HCT116 (cell line): ENCODE measurements around the gene TCF7. TPM values are rescaled to one million over a fixed set of nuclear protein-coding genes. Genes with fewer than 3 reads are reported as not detected.

Experiments used
- ATAC-seq: fragments of 200-7000 bp; cut with Tn5 transposase; 2 replicates; pipeline ENCODE4 v1.9.1; 2020; ENCODE audit warnings: mild to moderate bottlenecking, moderate library complexity
- BruUV-seq: library from RNA; stranded (reverse); fragments of 400-500 nt; replicated peaks from 2 replicates; lab custom pipeline; 2021; lab: Mats Ljungman, UMichigan
- CTCF ChIA-PET: fragments of 300-600 bp; sonication (Branson Sonifier 250); formaldehyde crosslinking; loops from one replicate; lab custom pipeline; 2021; ENCODE audit warnings: antibody characterized with exemption; lab: Charles Lee
- POLR2A ChIA-PET: fragments of 300-600, 350-600 bp; sonication (Branson Sonifier 250); formaldehyde crosslinking; loops from one replicate; lab custom pipeline; 2021; ENCODE audit warnings: antibody characterized with exemption; lab: Charles Lee
- RAD21 ChIA-PET, 2 experiments: fragments of 300-600 bp; sonication (Branson Sonifier 250); formaldehyde crosslinking; loops; one replicate each; lab custom pipeline; 2023; ENCODE audit warnings: low total read pairs in 2 of 2; ENCODE audit not compliant: uncharacterized antibody in 2 of 2, unreplicated experiment in 2 of 2, low non-redundant PET in 1 of 2; lab: Charles Lee
- DNase-seq: peaks from one replicate; pipeline ENCODE4 v3.0.0-alpha.2; 2010; ENCODE audit warnings: low read depth, low spot score
- H2AFZ ChIP-seq: fragments of 200-600 bp; shearing (Covaris generic), sonication (generic); 2 replicates; pipeline ENCODE4 v1.6.1; 2017; ENCODE audit warnings: low read depth, mixed run types, mixed read lengths, antibody characterized with exemption, low read length; ENCODE audit not compliant: poor library complexity, severe bottlenecking
- H3K27ac ChIP-seq: 2 replicates; pipeline ENCODE4 v1.5.1; 2012; ENCODE audit warnings: low read depth, low read length
- H3K27me3 ChIP-seq: fragments of 200-600 bp; sonication (generic); 2 replicates; pipeline ENCODE4 v1.6.1; 2016; ENCODE audit warnings: mixed run types, low read length, mixed read lengths; ENCODE audit not compliant: insufficient read depth
- H3K36me3 ChIP-seq, 2 experiments: fragments of 200-500 bp in 1 of 2; fragments of 200-600 bp in 1 of 2; sonication (Bioruptor generic) in 1 of 2; sonication (generic) in 1 of 2; 2 replicates each; pipeline versions ENCODE4 v1.5.1 to v1.6.1; 2014 to 2016; ENCODE audit warnings: low read length in 2 of 2, inconsistent platforms in 1 of 2, mixed read lengths in 1 of 2, mixed run types in 1 of 2; ENCODE audit not compliant: insufficient read depth in 2 of 2, control insufficient read depth in 1 of 2
- H3K4me1 ChIP-seq, 2 experiments: fragments of 200-600 bp in 1 of 2; sonication (generic) in 1 of 2; 2 replicates each; pipeline versions ENCODE4 v1.5.1 to v1.6.1; 2012 to 2017; ENCODE audit warnings: low read length in 2 of 2, inconsistent platforms in 1 of 2, mild to moderate bottlenecking in 1 of 2, mixed read lengths in 1 of 2, mixed run types in 1 of 2, moderate library complexity in 1 of 2; ENCODE audit not compliant: insufficient read depth in 2 of 2, control insufficient read depth in 1 of 2
- H3K4me2 ChIP-seq: fragments of 200-600 bp; sonication (generic); 2 replicates; pipeline ENCODE4 v1.6.1; 2017; ENCODE audit warnings: mixed run types, low read length, mixed read lengths
- H3K4me3 ChIP-seq, 2 experiments: fragments of 200-600 bp in 1 of 2; sonication (generic) in 1 of 2; replicated peaks in 1 of 2; 2 replicates each; pipeline ENCODE4 v1.5.1; 2011 to 2016; ENCODE audit warnings: low read length in 2 of 2, control low read depth in 1 of 2, low read depth in 1 of 2, mild to moderate bottlenecking in 1 of 2, mixed read lengths in 1 of 2, mixed run types in 1 of 2
- H3K79me2 ChIP-seq: fragments of 200-600 bp; sonication (generic); 2 replicates; pipeline ENCODE4 v1.6.1; 2017; ENCODE audit warnings: mild to moderate bottlenecking, mixed run types, low read length, moderate library complexity, mixed read lengths; ENCODE audit not compliant: insufficient read depth
- H3K9ac ChIP-seq: fragments of 200-600 bp; sonication (generic); 2 replicates; pipeline ENCODE4 v1.6.1; 2016; ENCODE audit warnings: low read length, mixed read lengths
- H3K9me2 ChIP-seq: fragments of 200-600 bp; sonication (generic), shearing (Covaris generic); 2 replicates; pipeline ENCODE4 v1.6.1; 2017; ENCODE audit warnings: mixed run types, mild to moderate bottlenecking, moderate library complexity; ENCODE audit not compliant: insufficient read depth
- H3K9me3 ChIP-seq, 2 experiments: fragments of 200-500 bp in 1 of 2; fragments of 200-600 bp in 1 of 2; sonication (Bioruptor generic) in 1 of 2; sonication (generic) in 1 of 2; 2 replicates each; pipeline ENCODE4 v1.6.1; 2014 to 2017; ENCODE audit warnings: low read length in 2 of 2, mixed read lengths in 2 of 2, inconsistent platforms in 1 of 2, low read depth in 1 of 2, mild to moderate bottlenecking in 1 of 2, mixed run types in 1 of 2, moderate library complexity in 1 of 2; ENCODE audit not compliant: control insufficient read depth in 1 of 2, insufficient read depth in 1 of 2
- H4K20me1 ChIP-seq: fragments of 200-600 bp; sonication (generic), shearing (Covaris generic); 2 replicates; pipeline ENCODE4 v1.6.1; 2017; ENCODE audit warnings: mixed run types, mild to moderate bottlenecking, moderate library complexity; ENCODE audit not compliant: insufficient read depth
- ATF3 ChIP-seq: IDR thresholded peaks from 2 replicates; pipeline ENCODE4 v1.6.1; 2012
- ELF1 ChIP-seq: IDR thresholded peaks from 2 replicates; pipeline ENCODE4 v1.6.1; 2012; ENCODE audit warnings: low read depth, borderline replicate concordance
- EZH2 ChIP-seq: fragments of 200-600 bp; sonication (generic); IDR thresholded peaks from 2 replicates; pipeline ENCODE4 v1.6.1; 2017; ENCODE audit warnings: antibody characterized with exemption, mixed run types
- EZH2phosphoT487 ChIP-seq: fragments of 200-600 bp; IDR thresholded peaks from 2 replicates; pipeline ENCODE4 v1.6.1; 2018; ENCODE audit warnings: antibody characterized with exemption, borderline replicate concordance
- FOSL1 ChIP-seq: IDR thresholded peaks from 2 replicates; pipeline ENCODE4 v1.6.1; 2012; ENCODE audit warnings: low read depth
- JUND ChIP-seq: IDR thresholded peaks from 2 replicates; pipeline ENCODE4 v1.6.1; 2012
- POLR2A ChIP-seq: IDR thresholded peaks from 2 replicates; pipeline ENCODE4 v1.7.0; 2011; ENCODE audit warnings: borderline replicate concordance; ENCODE audit not compliant: insufficient read depth, insufficient read length; ENCODE audit errors: extremely low read depth
- POLR2AphosphoS5 ChIP-seq: IDR thresholded peaks from 2 replicates; pipeline ENCODE4 v1.6.1; 2011; ENCODE audit warnings: mild to moderate bottlenecking, low read depth, low read length, moderate library complexity
- RAD21 ChIP-seq: IDR thresholded peaks from 2 replicates; pipeline ENCODE4 v1.6.1; 2012; ENCODE audit warnings: low read depth, mild to moderate bottlenecking
- SIN3A ChIP-seq: IDR thresholded peaks from 2 replicates; pipeline ENCODE4 v1.6.1; 2012; ENCODE audit warnings: low read depth
- SP1 ChIP-seq: IDR thresholded peaks from 2 replicates; pipeline ENCODE4 v1.6.1; 2012; ENCODE audit warnings: low read depth
- SRF ChIP-seq: IDR thresholded peaks from 2 replicates; pipeline ENCODE4 v1.6.1; 2012; ENCODE audit warnings: low read depth
- TCF7L2 ChIP-seq: IDR thresholded peaks from 2 replicates; pipeline ENCODE4 v1.7.0; 2011; ENCODE audit warnings: borderline replicate concordance, inconsistent platforms; ENCODE audit not compliant: insufficient read depth, insufficient read length; ENCODE audit errors: extremely low read depth
- YY1 ChIP-seq: IDR thresholded peaks from 2 replicates; pipeline ENCODE4 v1.6.1; 2011; ENCODE audit warnings: low read length, low read depth, moderate library complexity, mild to moderate bottlenecking; ENCODE audit not compliant: insufficient replicate concordance; ENCODE audit errors: extremely low read depth
- ZBTB33 ChIP-seq: IDR thresholded peaks from 2 replicates; pipeline ENCODE4 v1.6.1; 2011; ENCODE audit warnings: mild to moderate bottlenecking, low read length, moderate library complexity; ENCODE audit not compliant: insufficient replicate concordance; ENCODE audit errors: extremely low read depth
- intact Hi-C: fragments of 100-400 bp; cut with micrococcal nuclease; formaldehyde crosslinking; loops from 2 replicates; pipeline ENCODE4 v1.10.0; 2022
- total RNA-seq: library from RNA; stranded (reverse); gene quantifications from one replicate; pipeline ENCODE4 v1.2.1, GENCODE V29; 2021; ENCODE audit not compliant: unreplicated experiment
- TF ChIP-seq, protein P1 (sequence below): IDR thresholded peaks from 2 replicates; pipeline ENCODE4 v1.6.1; 2012
- TF ChIP-seq, protein P2 (sequence below), 3 experiments: fragments of 200-600 bp in 1 of 3; sonication (generic) in 1 of 3; IDR thresholded peaks in 2 of 3; conservative IDR thresholded peaks in 1 of 3; 2 replicates each; pipeline ENCODE4 v1.5.1; 2012 to 2017; ENCODE audit warnings: low read depth in 2 of 3, low read length in 2 of 3, antibody characterized with exemption in 1 of 3, borderline replicate concordance in 1 of 3, control low read depth in 1 of 3, mild to moderate bottlenecking in 1 of 3, mixed read lengths in 1 of 3, mixed run types in 1 of 3, moderate library complexity in 1 of 3; ENCODE audit not compliant: insufficient read depth in 1 of 3

Gene TCF7
- total RNA-seq, 1 experiment from 2014 or later = 17.8 TPM

- BruUV-seq = no TSS peak
- H3K4me2 ChIP-seq = no peak overlapping the region
- TF ChIP-seq, protein P1, sequence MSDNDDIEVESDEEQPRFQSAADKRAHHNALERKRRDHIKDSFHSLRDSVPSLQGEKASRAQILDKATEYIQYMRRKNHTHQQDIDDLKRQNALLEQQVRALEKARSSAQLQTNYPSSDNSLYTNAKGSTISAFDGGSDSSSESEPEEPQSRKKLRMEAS = no peak
- TF ChIP-seq ZBTB33 (no peak), EZH2 (no peak), POLR2AphosphoS5 (no peak), JUND (no peak)
- no peaks in the 10 kb centered on the region for H4K20me1 ChIP-seq
- H3K4me1 ChIP-seq = no peaks in the 10 kb centered on the region
- ChIA-PET POLR2A (no interaction called here), CTCF (interaction anchor here (0.7 to 0.9 kb wide), 2 partner anchors 17 to 45 kb away, joined by 3 to 4 read pairs; no protein-coding TSS in a partner anchor), RAD21 (no interaction called here)
- H3K36me3 ChIP-seq = no peaks in the 10 kb centered on the region
- no peaks in the 10 kb centered on the region for H3K9me2 ChIP-seq
- no peaks in the 10 kb centered on the region for H3K9me3 ChIP-seq
- no peak overlapping the region for H3K9ac ChIP-seq
- no peak overlapping the region for H3K4me3 ChIP-seq
- H2AFZ ChIP-seq = no peak overlapping the region
- intact Hi-C loops = no loop called here
- no peak for ATAC-seq
- H3K27me3 ChIP-seq = no peaks in the 10 kb centered on the region
- no peaks in the 10 kb centered on the region for H3K79me2 ChIP-seq
- DNase-seq = no peak
- no peak overlapping the region for H3K27ac ChIP-seq
Observed at GRCh38 chr5:134084570-134084969, 29.9 kb upstream of the TCF7 start.

- no peaks in the 10 kb centered on the region for H3K27me3 ChIP-seq
- H3K4me3 ChIP-seq = no peak overlapping the region
- H3K9me2 ChIP-seq = no peaks in the 10 kb centered on the region
- ChIA-PET RAD21 (no interaction called here), POLR2A (interaction anchor here (1.0 kb wide), 1 partner anchor 31 kb away, joined by 4 read pairs; no protein-coding TSS in a partner anchor), CTCF (no interaction called here)
- no peak for ATAC-seq
- DNase-seq = no peak
- H2AFZ ChIP-seq = no peak overlapping the region
- H3K4me1 ChIP-seq = no peaks in the 10 kb centered on the region
- no peak overlapping the region for H3K9ac ChIP-seq
- H3K27ac ChIP-seq = no peak overlapping the region
- no TSS peak for BruUV-seq
- H4K20me1 ChIP-seq = no peaks in the 10 kb centered on the region
- H3K79me2 ChIP-seq = no peaks in the 10 kb centered on the region
- H3K36me3 ChIP-seq = no peaks in the 10 kb centered on the region
- intact Hi-C loops = no loop called here
- no peaks in the 10 kb centered on the region for H3K9me3 ChIP-seq
- H3K4me2 ChIP-seq = no peak overlapping the region
- TF ChIP-seq EZH2phosphoT487 = no peak
- TF ChIP-seq, protein P2, sequence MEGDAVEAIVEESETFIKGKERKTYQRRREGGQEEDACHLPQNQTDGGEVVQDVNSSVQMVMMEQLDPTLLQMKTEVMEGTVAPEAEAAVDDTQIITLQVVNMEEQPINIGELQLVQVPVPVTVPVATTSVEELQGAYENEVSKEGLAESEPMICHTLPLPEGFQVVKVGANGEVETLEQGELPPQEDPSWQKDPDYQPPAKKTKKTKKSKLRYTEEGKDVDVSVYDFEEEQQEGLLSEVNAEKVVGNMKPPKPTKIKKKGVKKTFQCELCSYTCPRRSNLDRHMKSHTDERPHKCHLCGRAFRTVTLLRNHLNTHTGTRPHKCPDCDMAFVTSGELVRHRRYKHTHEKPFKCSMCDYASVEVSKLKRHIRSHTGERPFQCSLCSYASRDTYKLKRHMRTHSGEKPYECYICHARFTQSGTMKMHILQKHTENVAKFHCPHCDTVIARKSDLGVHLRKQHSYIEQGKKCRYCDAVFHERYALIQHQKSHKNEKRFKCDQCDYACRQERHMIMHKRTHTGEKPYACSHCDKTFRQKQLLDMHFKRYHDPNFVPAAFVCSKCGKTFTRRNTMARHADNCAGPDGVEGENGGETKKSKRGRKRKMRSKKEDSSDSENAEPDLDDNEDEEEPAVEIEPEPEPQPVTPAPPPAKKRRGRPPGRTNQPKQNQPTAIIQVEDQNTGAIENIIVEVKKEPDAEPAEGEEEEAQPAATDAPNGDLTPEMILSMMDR (IDR thresholded peaks at IDR 0.05 in 2 of 3, conservative IDR thresholded peaks at IDR 0.05 in 1 of 3; ENCODE audit: borderline replicate concordance in 1 of 3, insufficient read depth in 1 of 3, low read depth in 2 of 3, low read length in 2 of 3) = no peak
- no peak for TF ChIP-seq FOSL1
- no peak for TF ChIP-seq JUND
- TF ChIP-seq SIN3A = no peak
- TF ChIP-seq TCF7L2 = no peak
- TF ChIP-seq POLR2A = no peak
- no peak for TF ChIP-seq RAD21
- TF ChIP-seq ELF1 = no peak
- no peak for TF ChIP-seq YY1
- TF ChIP-seq SP1 = no peak
- no peak for TF ChIP-seq SRF
- TF ChIP-seq ATF3 = no peak
Observed at GRCh38 chr5:134085411-134085810, 29.1 kb upstream of the TCF7 start.
